ENCODE data around the gene CARMIL1.

The CARMIL1 gene

GRCh38 chr6:25536781-25537180 lies 257.6 kb downstream of the CARMIL1 start:
- Histone ChIP-seq H2BK12ac (ENCODE audit: low read length in 2 of 2) (no peak overlapping the region), H3K4me3 (ENCODE audit: insufficient read depth in 1 of 2, low read depth in 1 of 2, low read length in 2 of 2) (no peak overlapping the region), H3K4ac (ENCODE audit: low read depth in 1 of 2, low read length in 2 of 2) (no peak overlapping the region), H3K27ac (ENCODE audit: low read length, poor library complexity, severe bottlenecking) (no peak overlapping the region), H2BK5ac (ENCODE audit: low read depth, low read length, poor library complexity, severe bottlenecking) (no peak overlapping the region), H3K9me3 (ENCODE audit: control insufficient read depth, low read length) (no peaks in the 10 kb centered on the region), H2BK120ac (ENCODE audit: low read depth, low read length) (no peak overlapping the region), H4K91ac (ENCODE audit: low read length) (no peak overlapping the region), H3K36me3 (ENCODE audit: control insufficient read depth in 1 of 2, insufficient read depth in 2 of 2, low read depth in 1 of 2, low read length in 2 of 2) (peaks cover 3 to 69% of the 10 kb centered on the region in 2 experiments), H3K4me1 (ENCODE audit: control insufficient read depth, insufficient read depth, low read depth, low read length) (no peaks in the 10 kb centered on the region), H3K79me1 (replicated peaks; ENCODE audit: low read length, poor library complexity, severe bottlenecking) (no peaks in the 10 kb centered on the region), H2BK15ac (ENCODE audit: low read depth, poor library complexity, severe bottlenecking) (no peak overlapping the region), H4K8ac (ENCODE audit: low read length) (no peak overlapping the region), H3K14ac (ENCODE audit: low read length in 2 of 2) (no peak overlapping the region), H3K9ac (ENCODE audit: low read length) (no peak overlapping the region), H3K4me2 (ENCODE audit: low read length, poor library complexity, severe bottlenecking) (no peak overlapping the region), H3K23ac (ENCODE audit: low read length in 2 of 2) (no peak overlapping the region), H2AFZ (ENCODE audit: low read depth, low read length) (no peak overlapping the region), H3K18ac (ENCODE audit: low read depth in 1 of 2, low read length in 2 of 2) (no peak overlapping the region), H3K27me3 (ENCODE audit: control insufficient read depth in 1 of 2, insufficient read depth in 1 of 2, low read length in 2 of 2) (no peaks in the 10 kb centered on the region), H2AK5ac (ENCODE audit: low read length, severe bottlenecking) (no peak overlapping the region)
- no peak for DNase-seq
- WGBS, result no CpG with 5 or more reads among the region's 4 CpGs

GRCh38 chr6:25537349-25538018 lies 258.3 kb downstream of the CARMIL1 start:
- Histone ChIP-seq H4K91ac (ENCODE audit: low read length) (no peak overlapping the region), H3K27ac (ENCODE audit: low read length, poor library complexity, severe bottlenecking) (no peak overlapping the region), H2BK120ac (ENCODE audit: low read depth, low read length) (no peak overlapping the region), H3K23ac (ENCODE audit: low read length in 2 of 2) (no peak overlapping the region), H3K4ac (ENCODE audit: low read depth in 1 of 2, low read length in 2 of 2) (no peak overlapping the region), H2AFZ (ENCODE audit: low read depth, low read length) (no peak overlapping the region), H3K18ac (ENCODE audit: low read depth in 1 of 2, low read length in 2 of 2) (no peak overlapping the region), H3K9ac (ENCODE audit: low read length) (no peak overlapping the region), H3K27me3 (ENCODE audit: control insufficient read depth in 1 of 2, insufficient read depth in 1 of 2, low read length in 2 of 2) (no peaks in the 10 kb centered on the region), H4K8ac (ENCODE audit: low read length) (no peak overlapping the region), H2AK5ac (ENCODE audit: low read length, severe bottlenecking) (no peak overlapping the region), H3K14ac (ENCODE audit: low read length in 2 of 2) (no peak overlapping the region), H3K4me3 (ENCODE audit: insufficient read depth in 1 of 2, low read depth in 1 of 2, low read length in 2 of 2) (no peak overlapping the region), H3K36me3 (ENCODE audit: control insufficient read depth in 1 of 2, insufficient read depth in 2 of 2, low read depth in 1 of 2, low read length in 2 of 2) (peaks cover 3 to 69% of the 10 kb centered on the region in 2 experiments), H2BK5ac (ENCODE audit: low read depth, low read length, poor library complexity, severe bottlenecking) (no peak overlapping the region), H3K4me1 (ENCODE audit: control insufficient read depth, insufficient read depth, low read depth, low read length) (no peaks in the 10 kb centered on the region), H2BK12ac (ENCODE audit: low read length in 2 of 2) (no peak overlapping the region), H3K4me2 (ENCODE audit: low read length, poor library complexity, severe bottlenecking) (no peak overlapping the region), H2BK15ac (ENCODE audit: low read depth, poor library complexity, severe bottlenecking) (no peak overlapping the region), H3K79me1 (replicated peaks; ENCODE audit: low read length, poor library complexity, severe bottlenecking) (no peaks in the 10 kb centered on the region), H3K9me3 (ENCODE audit: control insufficient read depth, low read length) (no peaks in the 10 kb centered on the region)
- DNase-seq, result no peak
- WGBS, result 91% methylated on average over 8 of the region's 8 CpGs

GRCh38 chr6:25541228-25541627 lies 262.1 kb downstream of the CARMIL1 start:
- no CpG with 5 or more reads among the region's 1 CpG for WGBS
- Histone ChIP-seq H3K4me3 (ENCODE audit: insufficient read depth in 1 of 2, low read depth in 1 of 2, low read length in 2 of 2) (no peak overlapping the region), H2BK12ac (ENCODE audit: low read length in 2 of 2) (no peak overlapping the region), H3K4me2 (ENCODE audit: low read length, poor library complexity, severe bottlenecking) (no peak overlapping the region), H2BK120ac (ENCODE audit: low read depth, low read length) (no peak overlapping the region), H3K27ac (ENCODE audit: low read length, poor library complexity, severe bottlenecking) (no peak overlapping the region), H4K91ac (ENCODE audit: low read length) (no peak overlapping the region), H2BK5ac (ENCODE audit: low read depth, low read length, poor library complexity, severe bottlenecking) (no peak overlapping the region), H2AK5ac (ENCODE audit: low read length, severe bottlenecking) (no peak overlapping the region), H2AFZ (ENCODE audit: low read depth, low read length) (no peak overlapping the region), H3K9ac (ENCODE audit: low read length) (no peak overlapping the region), H3K23ac (ENCODE audit: low read length in 2 of 2) (no peak overlapping the region), H3K18ac (ENCODE audit: low read depth in 1 of 2, low read length in 2 of 2) (no peak overlapping the region), H3K36me3 (ENCODE audit: control insufficient read depth in 1 of 2, insufficient read depth in 2 of 2, low read depth in 1 of 2, low read length in 2 of 2) (peaks cover 0 to 43% of the 10 kb centered on the region in 2 experiments), H3K27me3 (ENCODE audit: control insufficient read depth in 1 of 2, insufficient read depth in 1 of 2, low read length in 2 of 2) (no peaks in the 10 kb centered on the region), H3K4me1 (ENCODE audit: control insufficient read depth, insufficient read depth, low read depth, low read length) (no peaks in the 10 kb centered on the region), H3K4ac (ENCODE audit: low read depth in 1 of 2, low read length in 2 of 2) (no peak overlapping the region), H2BK15ac (ENCODE audit: low read depth, poor library complexity, severe bottlenecking) (no peak overlapping the region), H3K9me3 (ENCODE audit: control insufficient read depth, low read length) (no peaks in the 10 kb centered on the region), H3K14ac (ENCODE audit: low read length in 2 of 2) (no peak overlapping the region), H4K8ac (ENCODE audit: low read length) (no peak overlapping the region), H3K79me1 (replicated peaks; ENCODE audit: low read length, poor library complexity, severe bottlenecking) (no peaks in the 10 kb centered on the region)
- no peak for DNase-seq

- Histone ChIP-seq H3K79me1 (replicated peaks; ENCODE audit: low read length, poor library complexity, severe bottlenecking) (no peaks in the 10 kb centered on the region), H3K27me3 (ENCODE audit: control insufficient read depth in 1 of 2, insufficient read depth in 1 of 2, low read length in 2 of 2) (no peaks in the 10 kb centered on the region), H3K4me2 (ENCODE audit: low read length, poor library complexity, severe bottlenecking) (no peak overlapping the region), H3K14ac (ENCODE audit: low read length in 2 of 2) (no peak overlapping the region), H2AK5ac (ENCODE audit: low read length, severe bottlenecking) (no peak overlapping the region), H3K23ac (ENCODE audit: low read length in 2 of 2) (no peak overlapping the region), H3K4me1 (ENCODE audit: control insufficient read depth, insufficient read depth, low read depth, low read length) (no peaks in the 10 kb centered on the region), H3K4ac (ENCODE audit: low read depth in 1 of 2, low read length in 2 of 2) (no peak overlapping the region), H2BK5ac (ENCODE audit: low read depth, low read length, poor library complexity, severe bottlenecking) (no peak overlapping the region), H3K36me3 (ENCODE audit: control insufficient read depth in 1 of 2, insufficient read depth in 2 of 2, low read depth in 1 of 2, low read length in 2 of 2) (peaks cover 0 to 33% of the 10 kb centered on the region in 2 experiments), H2BK12ac (ENCODE audit: low read length in 2 of 2) (no peak overlapping the region), H4K8ac (ENCODE audit: low read length) (no peak overlapping the region), H2BK120ac (ENCODE audit: low read depth, low read length) (no peak overlapping the region), H4K91ac (ENCODE audit: low read length) (no peak overlapping the region), H2AFZ (ENCODE audit: low read depth, low read length) (no peak overlapping the region), H3K18ac (ENCODE audit: low read depth in 1 of 2, low read length in 2 of 2) (no peak overlapping the region), H2BK15ac (ENCODE audit: low read depth, poor library complexity, severe bottlenecking) (no peak overlapping the region), H3K9ac (ENCODE audit: low read length) (no peak overlapping the region), H3K9me3 (ENCODE audit: control insufficient read depth, low read length) (no peaks in the 10 kb centered on the region), H3K27ac (ENCODE audit: low read length, poor library complexity, severe bottlenecking) (no peak overlapping the region), H3K4me3 (ENCODE audit: insufficient read depth in 1 of 2, low read depth in 1 of 2, low read length in 2 of 2) (no peak overlapping the region)
- WGBS, result 100% methylated on average over 1 of the region's 1 CpG
- DNase-seq, result no peak
Measured at GRCh38 chr6:25542984-25543910, 264.1 kb downstream of the CARMIL1 start.
